AG10803 (cell line): ENCODE results near the gene OLFM2.

Source experiments
- DNase-seq: peaks from one replicate; pipeline ENCODE4 v3.0.0; 2010; ENCODE audit warnings: low read depth
- H3K4me3 ChIP-seq: 2 replicates; pipeline ENCODE4 v1.5.1; 2011; ENCODE audit warnings: mild to moderate bottlenecking, low read length, control low read depth
- TF ChIP-seq, protein P1 (sequence below): conservative IDR thresholded peaks from 2 replicates; pipeline ENCODE4 v1.5.1; 2011; ENCODE audit warnings: mild to moderate bottlenecking, low read length, control low read depth, inconsistent platforms

Gene OLFM2

DNA sequence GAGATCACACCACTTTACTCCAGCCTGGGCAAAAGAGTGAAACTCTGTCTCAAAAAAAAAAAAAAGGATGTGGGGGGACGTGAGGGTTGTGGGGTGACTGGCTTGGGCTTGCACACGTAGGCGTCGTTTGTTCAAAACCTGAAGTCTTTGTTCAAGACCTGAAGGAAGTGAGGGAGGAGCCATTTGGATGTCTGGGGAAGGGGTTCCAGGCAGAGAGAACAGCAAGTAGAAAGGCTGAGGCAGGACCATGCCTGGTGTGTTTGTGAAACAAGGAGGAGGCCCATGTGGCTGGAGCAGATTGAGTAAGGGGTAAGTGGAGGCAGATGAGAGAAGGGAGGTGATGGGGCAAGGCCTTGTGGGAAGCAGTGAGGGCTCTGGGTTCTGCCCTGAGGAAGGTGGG, 73.4 kb downstream of the OLFM2 start:
- TF ChIP-seq, protein P1, sequence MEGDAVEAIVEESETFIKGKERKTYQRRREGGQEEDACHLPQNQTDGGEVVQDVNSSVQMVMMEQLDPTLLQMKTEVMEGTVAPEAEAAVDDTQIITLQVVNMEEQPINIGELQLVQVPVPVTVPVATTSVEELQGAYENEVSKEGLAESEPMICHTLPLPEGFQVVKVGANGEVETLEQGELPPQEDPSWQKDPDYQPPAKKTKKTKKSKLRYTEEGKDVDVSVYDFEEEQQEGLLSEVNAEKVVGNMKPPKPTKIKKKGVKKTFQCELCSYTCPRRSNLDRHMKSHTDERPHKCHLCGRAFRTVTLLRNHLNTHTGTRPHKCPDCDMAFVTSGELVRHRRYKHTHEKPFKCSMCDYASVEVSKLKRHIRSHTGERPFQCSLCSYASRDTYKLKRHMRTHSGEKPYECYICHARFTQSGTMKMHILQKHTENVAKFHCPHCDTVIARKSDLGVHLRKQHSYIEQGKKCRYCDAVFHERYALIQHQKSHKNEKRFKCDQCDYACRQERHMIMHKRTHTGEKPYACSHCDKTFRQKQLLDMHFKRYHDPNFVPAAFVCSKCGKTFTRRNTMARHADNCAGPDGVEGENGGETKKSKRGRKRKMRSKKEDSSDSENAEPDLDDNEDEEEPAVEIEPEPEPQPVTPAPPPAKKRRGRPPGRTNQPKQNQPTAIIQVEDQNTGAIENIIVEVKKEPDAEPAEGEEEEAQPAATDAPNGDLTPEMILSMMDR = no peak

DNA sequence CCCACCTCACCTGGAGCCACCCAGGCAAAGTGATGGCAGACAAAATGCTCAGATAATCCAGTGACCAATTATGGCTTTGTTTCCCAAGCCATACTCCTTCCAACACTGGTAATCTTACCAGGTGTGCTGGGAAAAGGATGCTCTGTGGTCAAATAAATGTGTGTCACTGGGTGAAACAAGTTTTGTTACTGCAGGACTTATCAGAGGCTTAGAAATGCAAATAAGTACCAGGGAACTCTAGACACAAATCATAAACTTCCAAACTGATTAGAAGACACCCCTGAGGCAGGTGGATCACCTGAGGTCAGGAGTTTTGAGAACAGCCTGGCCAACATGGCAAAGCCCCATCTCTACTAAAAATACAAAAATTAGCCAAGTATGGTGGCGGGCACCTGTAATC, 74.8 kb downstream of the OLFM2 start:
- DNase-seq = no peak
- H3K4me3 ChIP-seq = no peak overlapping the region
- TF ChIP-seq, protein P1 = no peak

More for the DNA sequence above, 73.4 kb downstream of the OLFM2 start:
- H3K4me3 ChIP-seq = no peak overlapping the region
- DNase-seq = no peak

DNA sequence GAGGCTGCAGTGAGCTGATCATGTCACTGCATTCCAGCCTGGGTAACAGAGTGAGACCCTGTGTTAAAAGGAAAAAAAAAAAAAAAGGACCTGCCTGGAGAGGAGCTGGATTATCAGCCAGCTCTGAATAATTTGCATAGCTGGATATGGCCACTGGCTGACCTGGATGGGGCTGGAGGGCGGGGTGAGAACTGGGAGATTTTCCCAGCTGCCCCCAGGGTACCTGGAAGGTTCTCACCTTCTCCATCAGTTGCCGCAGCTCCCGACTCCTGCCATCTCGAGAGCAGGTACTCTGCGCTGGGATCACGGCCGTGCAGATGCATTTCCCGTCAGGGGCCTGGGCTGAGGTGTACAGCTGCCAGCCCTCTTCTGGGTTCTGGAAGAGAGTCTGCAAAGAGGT, 75.9 kb downstream of the OLFM2 start:
- no peak for DNase-seq
- H3K4me3 ChIP-seq = no peak overlapping the region
- TF ChIP-seq, protein P1 = no peak

DNA sequence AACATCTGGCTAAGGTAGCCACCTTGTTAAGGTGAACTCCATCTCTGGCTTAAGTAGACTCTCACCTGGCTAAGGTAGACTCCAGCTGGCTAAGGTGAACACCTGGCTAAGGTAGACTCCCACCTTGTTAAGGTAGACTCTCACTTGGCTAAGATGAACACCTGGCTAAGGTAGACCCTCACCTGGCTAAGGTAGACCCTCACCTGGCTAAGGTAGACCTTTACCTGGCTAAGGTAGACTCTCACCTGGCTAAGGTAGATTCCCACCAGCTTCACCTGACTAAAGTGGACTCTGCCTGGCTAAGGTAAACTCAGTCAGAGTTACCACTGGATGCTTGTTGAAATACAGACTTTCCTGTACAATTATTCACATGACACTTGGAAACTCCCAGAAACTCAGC, 77.5 kb downstream of the OLFM2 start:
- TF ChIP-seq, protein P1 = no peak
- no peak overlapping the region for H3K4me3 ChIP-seq
- no peak for DNase-seq

DNA sequence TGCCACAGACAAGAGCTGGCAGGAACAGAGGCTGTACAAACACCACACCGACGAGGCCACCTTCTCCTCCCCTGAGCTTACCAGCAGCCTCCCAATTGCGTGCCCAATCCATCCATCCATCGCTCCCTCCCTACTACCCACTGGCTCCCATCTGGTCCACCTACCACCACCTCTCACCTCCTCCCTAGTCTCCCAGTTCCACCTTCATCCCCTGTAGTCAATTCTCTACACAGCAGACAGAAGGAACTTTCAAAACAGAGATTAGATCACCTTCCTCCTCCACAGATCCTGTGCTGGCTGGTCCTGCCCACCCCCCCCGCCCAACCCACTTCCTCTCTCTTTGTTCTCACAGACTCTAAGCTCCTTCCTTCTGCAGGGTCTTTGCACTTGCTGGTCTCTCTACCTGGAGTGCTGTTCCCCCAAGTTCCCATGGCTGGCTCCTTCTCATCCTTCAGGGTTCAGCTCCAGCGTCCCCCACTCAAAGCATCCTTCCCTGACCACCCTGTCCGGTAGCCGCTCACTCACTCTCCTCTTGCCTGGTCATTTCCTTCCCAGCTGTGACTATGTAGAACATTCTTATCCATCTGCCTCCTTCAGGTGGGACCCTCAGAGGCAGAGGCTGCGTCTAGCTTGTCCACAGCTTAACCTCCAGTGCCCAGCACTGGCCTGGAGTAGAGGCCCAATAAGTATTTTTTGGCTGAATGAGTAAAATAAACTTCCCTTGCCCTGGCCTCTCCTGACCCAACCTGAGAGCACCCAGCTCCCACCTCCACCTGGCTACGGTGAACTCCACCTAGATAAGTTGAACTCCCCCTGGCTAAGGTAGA, 78.2 kb downstream of the OLFM2 start:
- H3K4me3 ChIP-seq = no peak overlapping the region
- DNase-seq = no peak
- TF ChIP-seq, protein P1 = no peak

DNA sequence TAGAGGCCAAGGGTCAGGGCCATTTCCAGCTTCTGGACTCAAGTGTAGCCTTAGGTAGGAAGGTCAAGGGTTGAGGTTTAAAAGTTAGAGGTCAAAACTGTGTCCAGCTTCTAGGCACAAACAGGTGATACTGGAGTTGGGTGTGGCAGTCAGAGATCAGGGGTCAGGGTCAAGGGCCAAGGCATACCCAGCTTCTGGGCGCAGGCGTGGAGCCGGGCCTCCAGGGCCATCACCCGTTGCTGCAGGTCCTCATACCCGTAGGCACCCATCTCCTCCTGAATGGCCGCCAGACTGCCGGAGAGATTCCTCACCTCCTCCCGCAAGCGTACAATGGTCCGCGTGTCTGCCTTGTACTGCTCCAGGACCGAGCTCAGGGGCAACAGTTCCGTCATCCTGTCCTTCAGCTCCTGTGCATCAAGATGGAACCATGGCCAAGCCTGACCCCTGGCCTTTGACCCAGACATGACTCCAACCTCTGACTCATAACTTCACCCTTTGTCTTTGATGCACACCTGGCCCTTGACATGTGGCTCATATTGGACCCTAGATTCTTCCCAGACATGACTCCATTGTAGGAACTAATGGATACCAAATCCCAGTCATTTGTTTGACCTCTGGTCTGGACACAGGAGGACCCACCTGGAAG, 79.1 kb downstream of the OLFM2 start:
- no peak overlapping the region for H3K4me3 ChIP-seq
- DNase-seq = no peak
- TF ChIP-seq, protein P1 = no peak

DNA sequence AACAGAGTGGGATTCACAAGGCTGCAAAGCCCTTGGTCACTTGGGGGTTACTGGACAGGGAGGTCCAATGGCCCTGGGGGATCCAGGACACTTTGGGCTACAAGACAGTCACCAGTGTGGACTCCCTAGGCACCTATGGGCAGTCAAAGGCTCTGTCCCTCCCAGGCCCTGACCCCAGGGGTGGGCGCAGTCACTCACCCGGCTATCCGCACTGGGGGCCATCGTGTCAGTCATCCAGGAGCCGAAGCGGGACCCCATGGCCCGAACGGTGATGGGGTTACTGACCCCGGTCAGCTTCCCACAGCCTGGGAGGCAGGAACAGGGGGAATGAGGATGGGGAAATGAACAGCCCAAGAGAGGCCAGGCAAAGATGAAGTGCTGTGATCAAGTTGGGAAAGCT, 79.7 kb downstream of the OLFM2 start:
- DNase-seq = no peak
- TF ChIP-seq, protein P1 = no peak
- no peak overlapping the region for H3K4me3 ChIP-seq
